ENCODE data around the gene GSK3B.

The GSK3B gene

DNA sequence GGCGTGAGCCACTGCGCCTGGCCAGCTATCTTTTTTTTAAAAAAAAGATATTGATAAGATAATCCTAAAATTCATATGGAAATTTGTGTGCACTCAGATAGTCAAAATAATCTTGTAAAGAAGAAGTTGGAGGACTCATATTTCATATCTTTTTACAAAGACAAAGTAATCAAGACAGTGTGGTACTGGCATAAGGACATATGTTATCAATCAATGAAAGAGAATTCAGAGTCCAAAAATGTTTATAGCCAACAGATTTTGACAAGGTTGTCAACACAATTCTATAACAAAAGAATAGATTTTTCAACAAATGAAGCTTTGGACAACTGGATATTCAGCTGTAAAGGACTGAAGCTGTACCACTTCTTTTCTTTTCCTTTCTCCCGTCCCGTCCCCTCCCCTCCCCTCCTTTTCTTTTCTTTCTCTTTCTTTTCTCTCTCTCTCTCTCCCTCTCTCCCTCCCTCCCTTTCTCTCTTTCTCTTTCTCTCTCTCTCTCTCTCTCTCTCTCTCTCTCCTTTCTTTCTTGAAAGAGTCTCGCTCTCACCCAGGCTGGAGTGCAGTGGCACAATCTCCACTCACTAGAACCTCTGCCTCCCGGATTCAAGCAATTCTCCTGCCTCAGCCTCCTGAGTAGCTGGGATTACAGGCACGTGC lies 126.8 kb downstream of the GSK3B start:
- no peaks in the 10 kb centered on the region for H3K4me1 ChIP-seq (ENCODE audit: insufficient read depth, low read length)
- H3K4me2 ChIP-seq (ENCODE audit: insufficient read depth, low read length): no peak overlapping the region
- no peak overlapping the region for H2AFZ ChIP-seq (ENCODE audit: low read depth, low read length)
- ATAC-seq (ENCODE audit: insufficient read depth, low read depth) (no peak; the same call in 1 of the 3 replicates), DNase-seq (no peak)
- H3K9ac ChIP-seq (ENCODE audit: low read depth, low read length): no peak overlapping the region
- peaks cover 95% of the 10 kb centered on the region for H3K79me2 ChIP-seq (ENCODE audit: insufficient read depth, low read length)
- TF ChIP-seq, protein P1, sequence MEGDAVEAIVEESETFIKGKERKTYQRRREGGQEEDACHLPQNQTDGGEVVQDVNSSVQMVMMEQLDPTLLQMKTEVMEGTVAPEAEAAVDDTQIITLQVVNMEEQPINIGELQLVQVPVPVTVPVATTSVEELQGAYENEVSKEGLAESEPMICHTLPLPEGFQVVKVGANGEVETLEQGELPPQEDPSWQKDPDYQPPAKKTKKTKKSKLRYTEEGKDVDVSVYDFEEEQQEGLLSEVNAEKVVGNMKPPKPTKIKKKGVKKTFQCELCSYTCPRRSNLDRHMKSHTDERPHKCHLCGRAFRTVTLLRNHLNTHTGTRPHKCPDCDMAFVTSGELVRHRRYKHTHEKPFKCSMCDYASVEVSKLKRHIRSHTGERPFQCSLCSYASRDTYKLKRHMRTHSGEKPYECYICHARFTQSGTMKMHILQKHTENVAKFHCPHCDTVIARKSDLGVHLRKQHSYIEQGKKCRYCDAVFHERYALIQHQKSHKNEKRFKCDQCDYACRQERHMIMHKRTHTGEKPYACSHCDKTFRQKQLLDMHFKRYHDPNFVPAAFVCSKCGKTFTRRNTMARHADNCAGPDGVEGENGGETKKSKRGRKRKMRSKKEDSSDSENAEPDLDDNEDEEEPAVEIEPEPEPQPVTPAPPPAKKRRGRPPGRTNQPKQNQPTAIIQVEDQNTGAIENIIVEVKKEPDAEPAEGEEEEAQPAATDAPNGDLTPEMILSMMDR (IDR thresholded peaks at IDR 0.05; ENCODE audit: borderline replicate concordance, extremely low read depth, low read length, poor library complexity, severe bottlenecking): no peak
- no peak for TF ChIP-seq EZH2 (IDR thresholded peaks at IDR 0.05; ENCODE audit: borderline replicate concordance, low read depth, low read length, severe bottlenecking)
- no peaks in the 10 kb centered on the region for H3K27me3 ChIP-seq (ENCODE audit: insufficient read depth, low read length, poor library complexity)
- no peak overlapping the region for H3K4me3 ChIP-seq (ENCODE audit: low read depth in 1 of 2, low read length in 2 of 2)
- H3K27ac ChIP-seq (ENCODE audit: low read length): no peak overlapping the region
- peaks cover 37% of the 10 kb centered on the region; the same call in 1 of the 2 replicates for H4K20me1 ChIP-seq (ENCODE audit: insufficient read depth, low read length)
- H3K36me3 ChIP-seq (ENCODE audit: insufficient read depth, low read length): peaks cover 8% of the 10 kb centered on the region
- H3K9me3 ChIP-seq (ENCODE audit: insufficient read depth, low read length, severe bottlenecking): no peaks in the 10 kb centered on the region

DNA sequence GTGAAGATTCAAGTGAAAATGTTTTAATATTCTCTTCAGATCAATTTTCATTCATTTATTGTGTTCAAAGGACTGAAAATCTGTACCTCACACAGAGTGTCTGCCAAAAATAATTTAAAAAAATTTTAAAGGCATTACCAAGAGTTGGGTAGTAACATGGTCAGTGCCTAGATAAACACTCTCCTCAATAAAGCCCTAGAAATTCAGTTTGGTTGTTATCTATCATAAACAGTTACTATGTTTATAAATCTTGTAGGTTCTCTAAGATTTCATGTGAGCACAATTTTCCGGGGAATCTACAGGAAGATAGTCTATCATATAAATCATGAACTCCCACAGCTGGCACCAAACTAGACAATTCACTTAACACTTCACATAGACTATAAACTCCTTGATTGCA lies 128.6 kb downstream of the GSK3B start:
- Histone ChIP-seq H3K9me3 (ENCODE audit: insufficient read depth, low read length, severe bottlenecking) (no peaks in the 10 kb centered on the region), H3K27ac (ENCODE audit: low read length) (no peak overlapping the region), H3K36me3 (ENCODE audit: insufficient read depth, low read length) (peaks cover 14% of the 10 kb centered on the region), H3K4me3 (ENCODE audit: low read depth in 1 of 2, low read length in 2 of 2) (no peak overlapping the region), H2AFZ (ENCODE audit: low read depth, low read length) (no peak overlapping the region), H3K4me2 (ENCODE audit: insufficient read depth, low read length) (no peak overlapping the region), H3K79me2 (ENCODE audit: insufficient read depth, low read length) (peaks cover 98% of the 10 kb centered on the region), H3K27me3 (ENCODE audit: insufficient read depth, low read length, poor library complexity) (no peaks in the 10 kb centered on the region), H3K9ac (ENCODE audit: low read depth, low read length) (no peak overlapping the region), H4K20me1 (ENCODE audit: insufficient read depth, low read length) (peaks cover 47% of the 10 kb centered on the region), H3K4me1 (ENCODE audit: insufficient read depth, low read length) (no peaks in the 10 kb centered on the region)
- TF ChIP-seq, protein P1 (IDR thresholded peaks at IDR 0.05; ENCODE audit: borderline replicate concordance, extremely low read depth, low read length, poor library complexity, severe bottlenecking): no peak
- TF ChIP-seq EZH2 (IDR thresholded peaks at IDR 0.05; ENCODE audit: borderline replicate concordance, low read depth, low read length, severe bottlenecking): no peak
- ATAC-seq (ENCODE audit: insufficient read depth, low read depth): no peak
- DNase-seq: no peak

DNA sequence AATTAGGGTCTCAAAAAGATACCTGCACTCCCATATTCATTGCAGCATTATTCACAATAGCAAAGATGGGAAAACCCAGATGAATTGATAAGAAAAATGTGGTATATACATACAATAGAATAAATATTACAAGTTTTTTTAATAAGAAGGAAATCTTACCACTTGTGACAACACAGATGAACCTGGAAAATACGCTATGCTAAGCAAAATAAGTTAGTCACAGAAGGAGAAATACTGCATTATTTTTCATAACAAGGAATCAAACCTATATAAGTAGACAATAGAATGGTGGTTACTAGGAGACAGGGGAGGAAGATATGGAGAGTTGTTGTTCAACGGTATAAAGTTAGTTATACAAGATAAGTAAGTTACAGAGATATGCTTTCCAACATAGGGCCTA lies 130.0 kb downstream of the GSK3B start:
- Histone ChIP-seq H3K27ac (ENCODE audit: low read length) (no peak overlapping the region), H4K20me1 (ENCODE audit: insufficient read depth, low read length) (peaks cover 46% of the 10 kb centered on the region), H3K27me3 (ENCODE audit: insufficient read depth, low read length, poor library complexity) (no peaks in the 10 kb centered on the region), H3K4me1 (ENCODE audit: insufficient read depth, low read length) (no peaks in the 10 kb centered on the region), H3K9me3 (ENCODE audit: insufficient read depth, low read length, severe bottlenecking) (no peaks in the 10 kb centered on the region), H3K4me3 (ENCODE audit: low read depth in 1 of 2, low read length in 2 of 2) (no peak overlapping the region), H2AFZ (ENCODE audit: low read depth, low read length) (no peak overlapping the region), H3K4me2 (ENCODE audit: insufficient read depth, low read length) (no peak overlapping the region), H3K79me2 (ENCODE audit: insufficient read depth, low read length) (peaks cover 100% of the 10 kb centered on the region), H3K9ac (ENCODE audit: low read depth, low read length) (no peak overlapping the region), H3K36me3 (ENCODE audit: insufficient read depth, low read length) (peaks cover 10% of the 10 kb centered on the region)
- ATAC-seq (ENCODE audit: insufficient read depth, low read depth): no peak
- DNase-seq: no peak
- TF ChIP-seq, protein P1 (IDR thresholded peaks at IDR 0.05; ENCODE audit: borderline replicate concordance, extremely low read depth, low read length, poor library complexity, severe bottlenecking): no peak
- TF ChIP-seq EZH2 (IDR thresholded peaks at IDR 0.05; ENCODE audit: borderline replicate concordance, low read depth, low read length, severe bottlenecking): no peak

Measured in DND-41 (cell line).